Keratinocyte (primary cell): ENCODE data around the gene KIF3A. TPM values are rescaled to one million over a fixed set of nuclear protein-coding genes. Genes with fewer than 3 reads are reported as not detected.

Experiments
- DNase-seq: peaks from one replicate; pipeline ENCODE4 v3.0.0-alpha.2; 2011; ENCODE audit warnings: low read depth, missing footprints, low spot score
- FAIRE-seq: peaks from 2 replicates; lab custom pipeline; 2011; peaks lifted over from hg19 to GRCh38; lab: Jason Lieb, UNC
- H2AFZ ChIP-seq: 2 replicates; pipeline ENCODE4 v1.6.0; 2012; ENCODE audit warnings: low read length, control low read depth, inconsistent platforms; ENCODE audit not compliant: control insufficient read depth
- H3K27ac ChIP-seq: 2 replicates; pipeline ENCODE4 v1.5.1; 2011; ENCODE audit warnings: low read length; ENCODE audit not compliant: control insufficient read depth, insufficient read depth
- H3K27me3 ChIP-seq: 3 replicates; pipeline ENCODE4 v1.6.0; 2011; ENCODE audit warnings: low read length; ENCODE audit not compliant: control insufficient read depth, insufficient read depth; ENCODE audit errors: extremely low read depth
- H3K36me3 ChIP-seq, 2 experiments: 2 replicates in 1 of 2; 3 replicates in 1 of 2; pipeline ENCODE4 v1.5.1; 2011; ENCODE audit warnings: low read length in 2 of 2, mild to moderate bottlenecking in 1 of 2; ENCODE audit not compliant: control insufficient read depth in 2 of 2, insufficient read depth in 2 of 2; ENCODE audit errors: extremely low read depth in 1 of 2
- H3K4me1 ChIP-seq: 3 replicates; pipeline ENCODE4 v1.5.1; 2011; ENCODE audit warnings: low read length; ENCODE audit not compliant: control insufficient read depth, insufficient read depth; ENCODE audit errors: extremely low read depth
- H3K4me2 ChIP-seq: 3 replicates; pipeline ENCODE4 v1.6.0; 2011; ENCODE audit warnings: low read depth, low read length; ENCODE audit not compliant: control insufficient read depth, insufficient read depth; ENCODE audit errors: extremely low read depth
- H3K4me3 ChIP-seq, 3 experiments: fragments of 200-600 bp in 1 of 3; sonication (generic) in 1 of 3; 2 replicates in 2 of 3; 3 replicates in 1 of 3; pipeline ENCODE4 v1.5.1; 2011 to 2016; ENCODE audit warnings: low read length in 3 of 3, mild to moderate bottlenecking in 3 of 3, control low read depth in 2 of 3, inconsistent platforms in 1 of 3, low read depth in 1 of 3, mixed read lengths in 1 of 3, mixed run types in 1 of 3, moderate library complexity in 1 of 3; ENCODE audit not compliant: control insufficient read depth in 2 of 3, insufficient read depth in 2 of 3; ENCODE audit errors: extremely low read depth in 1 of 3
- H3K79me2 ChIP-seq: 2 replicates; pipeline ENCODE4 v1.6.0; 2012; ENCODE audit warnings: low read length; ENCODE audit not compliant: control insufficient read depth, insufficient read depth
- H3K9ac ChIP-seq: 3 replicates; pipeline ENCODE4 v1.6.0; 2011; ENCODE audit warnings: low read length; ENCODE audit not compliant: control insufficient read depth, insufficient read depth; ENCODE audit errors: extremely low read depth
- H3K9me1 ChIP-seq: 3 replicates; pipeline ENCODE4 v1.6.0; 2011; ENCODE audit warnings: low read length; ENCODE audit not compliant: control insufficient read depth, insufficient read depth; ENCODE audit errors: extremely low read depth
- H3K9me3 ChIP-seq: 2 replicates; pipeline ENCODE4 v1.5.1; 2012; ENCODE audit warnings: low read depth, low read length; ENCODE audit not compliant: control insufficient read depth
- H4K20me1 ChIP-seq: 3 replicates; pipeline ENCODE4 v1.6.0; 2011; ENCODE audit warnings: low read length; ENCODE audit not compliant: control insufficient read depth, insufficient read depth; ENCODE audit errors: extremely low read depth
- EZH2 ChIP-seq: IDR thresholded peaks from one replicate; pipeline ENCODE4 v1.6.1; 2012; ENCODE audit warnings: inconsistent platforms, mild to moderate bottlenecking, low read length, moderate library complexity
- dilution Hi-C: fragments of 300-500 bp; cut with MboI; formaldehyde crosslinking; loops from one replicate; pipeline ENCODE4 v1.7.0; 2020; ENCODE audit warnings: low sequenced_read_pairs; ENCODE audit not compliant: extremely low pct_ligation_motif_present
- polyA plus RNA-seq, 5 experiments: library from polyadenylated mRNA; depleted of rRNA in 3 of 5; stranded (reverse) in 3 of 5; stranded (forward) in 1 of 5; unstranded in 1 of 5; fragments of >200 nt; gene quantifications; 1 replicate in 1 of 5; 2 replicates in 3 of 5; 3 replicates in 1 of 5; pipeline versions ENCODE4 v1.2.1 to v1.2.3, GENCODE V29; 2011 to 2012; ENCODE audit warnings: missing spikeins in 2 of 5, low read depth in 1 of 5, low replicate concordance in 1 of 5
- TF ChIP-seq, protein P1 (sequence below), 3 experiments: IDR thresholded peaks in 1 of 3; conservative IDR thresholded peaks in 1 of 3; optimal IDR thresholded peaks in 1 of 3; 2 replicates in 2 of 3; 3 replicates in 1 of 3; pipeline versions ENCODE3 to v1.5.1; 2011; ENCODE audit warnings: low read length in 3 of 3, mild to moderate bottlenecking in 3 of 3, moderate library complexity in 2 of 3, control low read depth in 1 of 3, inconsistent platforms in 1 of 3; ENCODE audit not compliant: insufficient read depth in 2 of 3; ENCODE audit errors: extremely low read depth in 1 of 3

KIF3A gene
- polyA plus RNA-seq, 1 donor (not counting 4 experiments of a cell fraction or from before 2014, with no cell fraction given): 15.4 TPM

DNA sequence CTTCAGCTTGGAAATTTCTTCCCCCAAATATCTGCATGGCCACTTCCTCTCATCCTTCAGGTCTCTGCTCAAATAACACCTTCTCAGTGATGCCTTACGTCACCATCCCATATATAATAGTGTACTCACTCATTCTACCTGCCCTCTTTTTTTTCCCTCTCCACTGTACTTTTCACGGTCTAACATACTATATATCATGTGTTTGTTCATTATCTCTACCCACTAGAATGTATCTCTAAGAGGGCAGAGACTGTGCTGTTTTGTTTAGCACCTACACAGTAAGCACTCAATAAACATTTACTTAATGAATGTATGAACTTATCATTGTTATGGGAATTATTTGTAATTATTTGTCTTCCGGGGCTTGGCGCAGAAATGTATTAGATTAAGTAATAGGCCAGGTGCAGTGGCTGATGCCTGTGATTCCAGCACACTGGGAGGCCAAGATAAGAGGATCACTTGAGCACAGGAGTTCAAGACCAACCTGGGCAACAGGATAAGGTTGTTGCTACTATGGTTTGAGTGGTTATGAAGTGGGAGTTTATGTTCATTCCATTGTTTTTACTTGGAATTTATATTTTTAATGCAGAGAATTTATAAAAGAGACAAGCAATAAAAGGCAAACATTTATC, 85.4 kb downstream of the KIF3A start:
- no peak for DNase-seq
- no peak for FAIRE-seq
- H3K4me1 ChIP-seq: peaks cover 3% of the 10 kb centered on the region
- H3K27ac ChIP-seq: no peak overlapping the region
- no peaks in the 10 kb centered on the region for H4K20me1 ChIP-seq
- dilution Hi-C loops: no loop called here
- TF ChIP-seq EZH2: no peak
- TF ChIP-seq, protein P1, sequence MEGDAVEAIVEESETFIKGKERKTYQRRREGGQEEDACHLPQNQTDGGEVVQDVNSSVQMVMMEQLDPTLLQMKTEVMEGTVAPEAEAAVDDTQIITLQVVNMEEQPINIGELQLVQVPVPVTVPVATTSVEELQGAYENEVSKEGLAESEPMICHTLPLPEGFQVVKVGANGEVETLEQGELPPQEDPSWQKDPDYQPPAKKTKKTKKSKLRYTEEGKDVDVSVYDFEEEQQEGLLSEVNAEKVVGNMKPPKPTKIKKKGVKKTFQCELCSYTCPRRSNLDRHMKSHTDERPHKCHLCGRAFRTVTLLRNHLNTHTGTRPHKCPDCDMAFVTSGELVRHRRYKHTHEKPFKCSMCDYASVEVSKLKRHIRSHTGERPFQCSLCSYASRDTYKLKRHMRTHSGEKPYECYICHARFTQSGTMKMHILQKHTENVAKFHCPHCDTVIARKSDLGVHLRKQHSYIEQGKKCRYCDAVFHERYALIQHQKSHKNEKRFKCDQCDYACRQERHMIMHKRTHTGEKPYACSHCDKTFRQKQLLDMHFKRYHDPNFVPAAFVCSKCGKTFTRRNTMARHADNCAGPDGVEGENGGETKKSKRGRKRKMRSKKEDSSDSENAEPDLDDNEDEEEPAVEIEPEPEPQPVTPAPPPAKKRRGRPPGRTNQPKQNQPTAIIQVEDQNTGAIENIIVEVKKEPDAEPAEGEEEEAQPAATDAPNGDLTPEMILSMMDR (optimal IDR thresholded peaks at IDR 0.05 in 1 of 3, IDR thresholded peaks at IDR 0.05 in 1 of 3, conservative IDR thresholded peaks at IDR 0.05 in 1 of 3; ENCODE audit: extremely low read depth in 1 of 3, insufficient read depth in 2 of 3, low read length in 3 of 3): no peak
- H3K9ac ChIP-seq: no peak overlapping the region
- no peaks in the 10 kb centered on the region for H3K9me1 ChIP-seq
- H2AFZ ChIP-seq: no peak overlapping the region
- no peaks in the 10 kb centered on the region for H3K36me3 ChIP-seq
- H3K27me3 ChIP-seq: peaks cover 33% of the 10 kb centered on the region
- H3K79me2 ChIP-seq: no peaks in the 10 kb centered on the region
- H3K4me3 ChIP-seq: no peak overlapping the region
- no peak overlapping the region for H3K4me2 ChIP-seq
- no peaks in the 10 kb centered on the region for H3K9me3 ChIP-seq

DNA sequence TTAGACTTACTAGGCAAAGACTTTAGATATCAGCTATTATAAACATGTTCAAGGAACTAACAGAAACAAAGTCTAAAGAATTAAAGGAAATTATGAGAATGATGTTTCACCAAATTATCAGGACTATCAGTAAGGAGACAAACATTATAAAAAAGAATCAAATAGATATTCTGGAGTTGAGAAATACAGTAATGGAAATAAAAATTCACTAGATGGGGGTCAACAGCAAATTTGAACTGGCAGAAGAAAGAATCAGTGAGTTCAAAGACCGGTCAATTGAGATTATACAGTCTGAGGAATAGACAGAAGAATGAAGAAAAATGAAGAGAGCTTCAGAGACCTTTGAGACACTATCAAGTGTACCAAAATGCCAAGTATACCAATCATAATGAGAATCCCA, 89.0 kb downstream of the KIF3A start:
- Histone ChIP-seq H3K9me1 (no peaks in the 10 kb centered on the region), H3K4me2 (no peak overlapping the region), H3K4me1 (no peaks in the 10 kb centered on the region), H2AFZ (no peak overlapping the region), H3K36me3 (peaks cover 0 to 4% of the 10 kb centered on the region in 2 experiments), H3K9me3 (no peaks in the 10 kb centered on the region), H3K79me2 (no peaks in the 10 kb centered on the region), H4K20me1 (no peaks in the 10 kb centered on the region), H3K4me3 (no peak overlapping the region), H3K9ac (no peak overlapping the region), H3K27me3 (peaks cover 1% of the 10 kb centered on the region), H3K27ac (no peak overlapping the region)
- TF ChIP-seq, protein P1 (optimal IDR thresholded peaks at IDR 0.05 in 1 of 3, IDR thresholded peaks at IDR 0.05 in 1 of 3, conservative IDR thresholded peaks at IDR 0.05 in 1 of 3; ENCODE audit: extremely low read depth in 1 of 3, insufficient read depth in 2 of 3, low read length in 3 of 3): no peak
- no peak for TF ChIP-seq EZH2
- DNase-seq (no peak), FAIRE-seq (no peak)
- dilution Hi-C loops: no loop called here
